Neural cell (in vitro differentiated cells): ENCODE data around the gene TEX35.

Experiments
- EP300 ChIP-seq: fragments of 450-650 bp; conservative IDR thresholded peaks from 2 replicates; pipeline ENCODE4 v1.6.1; 2014; ENCODE audit warnings: antibody characterized with exemption, mild to moderate bottlenecking, moderate library complexity; ENCODE audit not compliant: poor library complexity, severe bottlenecking
- EZH2 ChIP-seq: fragments of 200-600, 300-800 bp; shearing (Covaris generic), sonication (generic); IDR thresholded peaks from 2 replicates; pipeline ENCODE4 v1.6.1; 2014; ENCODE audit warnings: antibody characterized with exemption, low read length, borderline replicate concordance, mild to moderate bottlenecking; ENCODE audit not compliant: insufficient read depth, poor library complexity, severe bottlenecking
- MXI1 ChIP-seq: fragments of 450-650 bp; conservative IDR thresholded peaks from 2 replicates; pipeline ENCODE4 v1.6.1; 2014; ENCODE audit warnings: antibody characterized with exemption, mild to moderate bottlenecking; ENCODE audit not compliant: poor library complexity, severe bottlenecking
- POLR2AphosphoS5 ChIP-seq: IDR thresholded peaks from 2 replicates; pipeline ENCODE4 v1.6.1; 2012
- RAD21 ChIP-seq: fragments of 450-650 bp; conservative IDR thresholded peaks from 2 replicates; pipeline ENCODE4 v1.6.1; 2014; ENCODE audit warnings: antibody characterized with exemption, mild to moderate bottlenecking, moderate library complexity
- REST ChIP-seq: IDR thresholded peaks from 2 replicates; pipeline ENCODE4 v1.6.1; 2012; ENCODE audit warnings: borderline replicate concordance
- SMC3 ChIP-seq: fragments of 450-650 bp; conservative IDR thresholded peaks from 2 replicates; pipeline ENCODE4 v1.6.1; 2014; ENCODE audit warnings: antibody characterized with exemption, mild to moderate bottlenecking, moderate library complexity; ENCODE audit not compliant: poor library complexity
- TAF1 ChIP-seq: IDR thresholded peaks from 2 replicates; pipeline ENCODE4 v1.6.1; 2012; ENCODE audit warnings: low read depth
- TF ChIP-seq, protein P1 (sequence below): fragments of 450-650 bp; IDR thresholded peaks from 2 replicates; pipeline ENCODE4 v1.5.1; 2014; ENCODE audit warnings: antibody characterized with exemption, mild to moderate bottlenecking, moderate library complexity; ENCODE audit not compliant: poor library complexity, severe bottlenecking

DNA sequence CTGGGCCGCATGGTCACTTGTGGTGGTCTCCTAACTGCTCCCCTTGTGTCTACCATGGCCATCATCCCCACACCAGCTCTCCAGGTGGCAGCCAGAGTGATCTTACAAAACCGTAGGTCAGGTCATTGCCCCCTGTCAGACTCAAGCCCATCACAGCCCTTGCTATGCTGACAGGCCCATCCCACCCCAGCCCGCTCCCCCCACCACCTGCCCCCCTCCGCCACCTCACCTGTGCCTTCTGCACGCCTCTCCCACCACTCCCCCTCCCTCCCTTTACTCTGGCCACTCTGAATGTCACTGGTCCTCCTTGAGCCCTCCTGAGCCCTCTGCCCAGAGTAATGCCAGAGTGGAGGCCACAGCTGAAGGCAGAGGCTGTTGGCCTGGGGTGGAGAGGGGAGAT, 28.5 kb downstream of the TEX35 start:
- TF ChIP-seq, protein P1, sequence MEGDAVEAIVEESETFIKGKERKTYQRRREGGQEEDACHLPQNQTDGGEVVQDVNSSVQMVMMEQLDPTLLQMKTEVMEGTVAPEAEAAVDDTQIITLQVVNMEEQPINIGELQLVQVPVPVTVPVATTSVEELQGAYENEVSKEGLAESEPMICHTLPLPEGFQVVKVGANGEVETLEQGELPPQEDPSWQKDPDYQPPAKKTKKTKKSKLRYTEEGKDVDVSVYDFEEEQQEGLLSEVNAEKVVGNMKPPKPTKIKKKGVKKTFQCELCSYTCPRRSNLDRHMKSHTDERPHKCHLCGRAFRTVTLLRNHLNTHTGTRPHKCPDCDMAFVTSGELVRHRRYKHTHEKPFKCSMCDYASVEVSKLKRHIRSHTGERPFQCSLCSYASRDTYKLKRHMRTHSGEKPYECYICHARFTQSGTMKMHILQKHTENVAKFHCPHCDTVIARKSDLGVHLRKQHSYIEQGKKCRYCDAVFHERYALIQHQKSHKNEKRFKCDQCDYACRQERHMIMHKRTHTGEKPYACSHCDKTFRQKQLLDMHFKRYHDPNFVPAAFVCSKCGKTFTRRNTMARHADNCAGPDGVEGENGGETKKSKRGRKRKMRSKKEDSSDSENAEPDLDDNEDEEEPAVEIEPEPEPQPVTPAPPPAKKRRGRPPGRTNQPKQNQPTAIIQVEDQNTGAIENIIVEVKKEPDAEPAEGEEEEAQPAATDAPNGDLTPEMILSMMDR: no peak
- TF ChIP-seq REST: no peak
- no peak for TF ChIP-seq EP300
- no peak for TF ChIP-seq EZH2
- TF ChIP-seq POLR2AphosphoS5: no peak
- TF ChIP-seq TAF1: no peak
- TF ChIP-seq SMC3: no peak
- no peak for TF ChIP-seq RAD21
- no peak for TF ChIP-seq MXI1
